H9 (cell line): ENCODE data around the gene GPR62. TPM values are rescaled to one million over a fixed set of nuclear protein-coding genes. Genes with fewer than 3 reads are reported as not detected.
"Not testable (repeated sequence)": the region's sequence is repeated elsewhere in the genome, so short reads cannot be mapped to it uniquely, and the experiment has no call there.

Experiments
- DNase-seq: peaks from one replicate; pipeline ENCODE4 v3.0.0-alpha.2; 2017
- H2AFZ ChIP-seq: one replicate; pipeline ENCODE4 v1.6.1; 2013; ENCODE audit warnings: mild to moderate bottlenecking, low read length, control low read depth, moderate library complexity
- H2AK5ac ChIP-seq: 2 replicates; pipeline ENCODE4 v1.6.1; 2013; ENCODE audit warnings: low read length, control low read depth, mixed read lengths; ENCODE audit not compliant: insufficient read length
- H2BK120ac ChIP-seq: one replicate; pipeline ENCODE4 v1.6.1; 2013; ENCODE audit warnings: low read depth, mild to moderate bottlenecking, low read length, control low read depth, inconsistent platforms; ENCODE audit not compliant: poor library complexity, severe bottlenecking
- H2BK12ac ChIP-seq: 2 replicates; pipeline ENCODE4 v1.6.1; 2013; ENCODE audit warnings: low read length, control low read depth, mixed read lengths, low read depth; ENCODE audit not compliant: insufficient read length
- H2BK15ac ChIP-seq: 2 replicates; pipeline ENCODE4 v1.6.1; 2013; ENCODE audit warnings: low read depth, low read length, control low read depth
- H2BK20ac ChIP-seq: one replicate; pipeline ENCODE4 v1.6.1; 2013; ENCODE audit warnings: low read depth, mild to moderate bottlenecking, low read length, control low read depth, inconsistent platforms; ENCODE audit not compliant: poor library complexity, severe bottlenecking
- H2BK5ac ChIP-seq: 2 replicates; pipeline ENCODE4 v1.6.1; 2013; ENCODE audit warnings: low read length, control low read depth, mixed read lengths; ENCODE audit not compliant: insufficient read length
- H3K14ac ChIP-seq: 2 replicates; pipeline ENCODE4 v1.6.1; 2013; ENCODE audit warnings: low read length, control low read depth; ENCODE audit not compliant: insufficient read depth
- H3K18ac ChIP-seq: 2 replicates; pipeline ENCODE4 v1.6.1; 2013; ENCODE audit warnings: low read depth, mild to moderate bottlenecking, mixed read lengths, low read length, control low read depth; ENCODE audit not compliant: insufficient read length
- H3K23ac ChIP-seq: 2 replicates; pipeline ENCODE4 v1.6.1; 2013; ENCODE audit warnings: low read length, control low read depth, mixed read lengths, low read depth; ENCODE audit not compliant: insufficient read length
- H3K23me2 ChIP-seq: 2 replicates; pipeline ENCODE4 v1.6.1; 2013; ENCODE audit warnings: low read depth, mild to moderate bottlenecking, mixed read lengths, low read length, control low read depth; ENCODE audit not compliant: insufficient read length, poor library complexity, severe bottlenecking
- H3K27ac ChIP-seq: 2 replicates; pipeline ENCODE4 v1.5.1; 2013; ENCODE audit warnings: low read length, control low read depth, mixed read lengths, low read depth; ENCODE audit not compliant: insufficient read length
- H3K27me3 ChIP-seq: 2 replicates; pipeline ENCODE4 v1.6.1; 2013; ENCODE audit warnings: low read length, control low read depth, inconsistent platforms; ENCODE audit not compliant: insufficient read depth
- H3K4ac ChIP-seq: 2 replicates; pipeline ENCODE4 v1.6.1; 2013; ENCODE audit warnings: low read depth, mild to moderate bottlenecking, control low read depth, inconsistent platforms, low read length, moderate library complexity
- H3K4me1 ChIP-seq: 2 replicates; pipeline ENCODE4 v1.6.1; 2013; ENCODE audit warnings: low read length, control low read depth, inconsistent platforms; ENCODE audit not compliant: insufficient read depth
- H3K4me2 ChIP-seq: 2 replicates; pipeline ENCODE4 v1.6.1; 2013; ENCODE audit warnings: low read length, control low read depth, mixed read lengths; ENCODE audit not compliant: insufficient read length, insufficient read depth
- H3K56ac ChIP-seq: 2 replicates; pipeline ENCODE4 v1.6.1; 2013; ENCODE audit warnings: low read depth, mild to moderate bottlenecking, mixed read lengths, low read length, control low read depth; ENCODE audit not compliant: insufficient read length
- H3K79me1 ChIP-seq: 2 replicates; pipeline ENCODE4 v1.6.1; 2013; ENCODE audit warnings: low read depth, mild to moderate bottlenecking, moderate library complexity, low read length, control low read depth, inconsistent platforms; ENCODE audit not compliant: insufficient read depth, poor library complexity, severe bottlenecking
- H3K79me2 ChIP-seq: 2 replicates; pipeline ENCODE4 v1.6.1; 2013; ENCODE audit warnings: low read length, control low read depth, inconsistent platforms; ENCODE audit not compliant: insufficient read depth
- H3K9ac ChIP-seq: 2 replicates; pipeline ENCODE4 v1.6.1; 2013; ENCODE audit warnings: low read length, control low read depth, mixed read lengths; ENCODE audit not compliant: insufficient read length; ENCODE audit errors: extremely low read depth
- H3K9me3 ChIP-seq: one replicate; pipeline ENCODE4 v1.6.1; 2013; ENCODE audit warnings: low read depth, low read length, inconsistent platforms; ENCODE audit not compliant: control insufficient read depth
- H3T11ph ChIP-seq: one replicate; pipeline ENCODE4 v1.6.1; 2013; ENCODE audit warnings: mild to moderate bottlenecking, low read length, control low read depth, inconsistent platforms
- H4K20me1 ChIP-seq: one replicate; pipeline ENCODE4 v1.6.1; 2013; ENCODE audit not compliant: control insufficient read depth, insufficient read length, insufficient read depth
- H4K5ac ChIP-seq: 2 replicates; pipeline ENCODE4 v1.6.1; 2013; ENCODE audit warnings: low read depth, mild to moderate bottlenecking, mixed read lengths, low read length, control low read depth; ENCODE audit not compliant: insufficient read length
- H4K8ac ChIP-seq: replicated peaks from 2 replicates; pipeline ENCODE4 v1.6.1; 2013; ENCODE audit warnings: low read length, control low read depth, mixed read lengths, low read depth; ENCODE audit not compliant: insufficient read length
- H4K91ac ChIP-seq: 2 replicates; pipeline ENCODE4 v1.6.1; 2013; ENCODE audit warnings: low read depth, mild to moderate bottlenecking, moderate library complexity, mixed read lengths, low read length, control low read depth; ENCODE audit not compliant: insufficient read length
- H3K27ac Mint-ChIP-seq, 3 experiments: 2 replicates in 2 of 3; 3 replicates in 1 of 3; pipeline ENCODE4 v1.8.0; 2020 to 2021; ENCODE audit warnings: mixed read lengths in 3 of 3, mild to moderate bottlenecking in 1 of 3, moderate library complexity in 1 of 3
- H3K27me3 Mint-ChIP-seq: 2 replicates; pipeline ENCODE4 v1.8.0; 2021; ENCODE audit warnings: low read depth, mild to moderate bottlenecking, moderate library complexity, mixed read lengths
- H3K36me3 Mint-ChIP-seq, 3 experiments: 2 replicates in 2 of 3; 3 replicates in 1 of 3; pipeline ENCODE4 v1.8.0; 2020 to 2021; ENCODE audit warnings: low read depth in 3 of 3, mixed read lengths in 3 of 3; ENCODE audit not compliant: insufficient read depth in 1 of 3
- H3K4me1 Mint-ChIP-seq, 2 experiments: 2 replicates each; pipeline ENCODE4 v1.8.0; 2020; ENCODE audit warnings: mixed read lengths in 2 of 2
- H3K4me3 Mint-ChIP-seq, 2 experiments: 2 replicates in 1 of 2; 3 replicates in 1 of 2; pipeline ENCODE4 v1.8.0; 2020 to 2021; ENCODE audit warnings: mild to moderate bottlenecking in 2 of 2, mixed read lengths in 2 of 2, moderate library complexity in 1 of 2
- H3K9me3 Mint-ChIP-seq, 2 experiments: 2 replicates in 1 of 2; 3 replicates in 1 of 2; pipeline ENCODE4 v1.8.0; 2020; ENCODE audit warnings: mild to moderate bottlenecking in 2 of 2, mixed read lengths in 2 of 2, moderate library complexity in 1 of 2
- CTCF ChIP-seq: fragments of 200-600 bp; sonication (generic); conservative IDR thresholded peaks from 3 replicates; pipeline ENCODE4 v1.8.0; 2021; ENCODE audit warnings: antibody characterized with exemption, mild to moderate bottlenecking
- WGBS: extraction: QIAGEN DNeasy Blood & Tissue Kit; methylation state at CpG from one replicate; pipeline ENCODE4 v1.1.7; 2013; ENCODE audit warnings: missing lambda C conversion rate, low lambda C conversion rate, mixed read lengths; ENCODE audit not compliant: insufficient read length; ENCODE audit errors: extremely low coverage; 5-methylcytosine and 5-hydroxymethylcytosine counted together
- total RNA-seq: library from RNA; stranded (reverse); gene quantifications from 2 replicates; pipeline ENCODE4 v1.2.1, GENCODE V29; 2021

Gene GPR62
- total RNA-seq, 1 experiment from 2014 or later: 0.13 TPM

- no peaks in the 10 kb centered on the region for H3K79me2 ChIP-seq
- Mint-ChIP-seq H3K9me3 (no peaks in the 10 kb centered on the region), H3K4me1 (no peaks in the 10 kb centered on the region), H3K4me3 (no peak overlapping the region), H3K36me3 (peaks cover 9 to 25% (median 9%) of the 10 kb centered on the region in 3 experiments; a peak in 6 of 7 replicates), H3K27ac (no peak overlapping the region), H3K27me3 (no peaks in the 10 kb centered on the region)
- H3K4ac ChIP-seq: no peak overlapping the region
- H2BK12ac ChIP-seq: no peak overlapping the region
- no peak overlapping the region for H3K4me2 ChIP-seq
- no peak overlapping the region for H2BK120ac ChIP-seq
- no peak overlapping the region for H4K8ac ChIP-seq
- WGBS: no CpG with 5 or more reads among the region's 7 CpGs
- DNase-seq: no peak
- no peaks in the 10 kb centered on the region for H3K23me2 ChIP-seq
- H3K27ac ChIP-seq: no peak overlapping the region
- no peak overlapping the region for H2AFZ ChIP-seq
- no peak overlapping the region for H2BK15ac ChIP-seq
- no peaks in the 10 kb centered on the region for H3K4me1 ChIP-seq
- no peak overlapping the region for H3K56ac ChIP-seq
- no peaks in the 10 kb centered on the region for H3K79me1 ChIP-seq
- H3K27me3 ChIP-seq: no peaks in the 10 kb centered on the region
- H2BK20ac ChIP-seq: no peak overlapping the region
- TF ChIP-seq CTCF: no peak
- no peak overlapping the region for H3K18ac ChIP-seq
- no peak overlapping the region for H2AK5ac ChIP-seq
- H3K9me3 ChIP-seq: no peaks in the 10 kb centered on the region
- H3K9ac ChIP-seq: no peak overlapping the region
- H4K20me1 ChIP-seq: no peaks in the 10 kb centered on the region
- no peak overlapping the region for H3K23ac ChIP-seq
- H3T11ph ChIP-seq: no peak overlapping the region
- H2BK5ac ChIP-seq: no peak overlapping the region
- H4K5ac ChIP-seq: no peak overlapping the region
- no peak overlapping the region for H4K91ac ChIP-seq
- no peak overlapping the region for H3K14ac ChIP-seq
These were observed 26.7 kb upstream of the GPR62 start for GRCh38 chr3:51928438-51928837.

- H3K27me3 ChIP-seq, H3K4ac ChIP-seq, H4K20me1 ChIP-seq, H3K79me2 ChIP-seq, H3K4me1 Mint-ChIP-seq, H4K5ac ChIP-seq, H3K4me3 Mint-ChIP-seq, H2AK5ac ChIP-seq, H2BK5ac ChIP-seq, H3K79me1 ChIP-seq, H3K23me2 ChIP-seq, H3T11ph ChIP-seq, H3K9me3 ChIP-seq, H3K18ac ChIP-seq, H3K14ac ChIP-seq, H4K91ac ChIP-seq, H3K56ac ChIP-seq, H2BK15ac ChIP-seq, H3K9me3 Mint-ChIP-seq, H2AFZ ChIP-seq, H2BK12ac ChIP-seq, H4K8ac ChIP-seq, H2BK120ac ChIP-seq, H3K23ac ChIP-seq, H2BK20ac ChIP-seq, H3K9ac ChIP-seq, H3K4me2 ChIP-seq, H3K27ac ChIP-seq, H3K27ac Mint-ChIP-seq, DNase-seq, H3K4me1 ChIP-seq, H3K27me3 Mint-ChIP-seq: not testable (repeated sequence)
- peaks cover 12 to 31% (median 15%) of the 10 kb centered on the region in 3 experiments; a peak in 6 of 7 replicates for H3K36me3 Mint-ChIP-seq
- no CpG with 5 or more reads among the region's 3 CpGs for WGBS
These were observed 26.2 kb upstream of the GPR62 start for GRCh38 chr3:51928981-51929380.
